Left cardiac atrium (tissue), 4 donors: ENCODE data around the gene BMERB1. TPM values are rescaled to one million over a fixed set of nuclear protein-coding genes. Genes with fewer than 3 reads are reported as not detected.

ENCODE experiments used
- ATAC-seq, 2 donors: fragments of 200-7000 bp; cut with Tn5 transposase; one replicate each; pipeline ENCODE4 v1.9.1; 2020; ENCODE audit warnings: mild to moderate bottlenecking in 2 of 2, moderate library complexity in 2 of 2
- DNase-seq: peaks from one replicate; pipeline ENCODE4 v3.0.0-alpha.2; 2020
- intact Hi-C, 2 donors: fragments of 100-400 bp; cut with DNase I; formaldehyde crosslinking; loops; one replicate each; pipeline versions ENCODE4 v1.14.1 to v1.15.1; 2022 to 2023
- total RNA-seq, 2 donors: library from RNA; stranded (reverse); fragmentation: NEBNext Ultra II Directional; extraction: Animal tissue kit (Norgen Biotek cat#: 25700); gene quantifications; one replicate each; pipeline ENCODE4 v1.2.1, GENCODE V29; 2021
- donor health status: DM: no; HTN: yes; CAD: no.
- donor health status: DM: no; HTN: yes; CAD: no; lungs with severe emphysema.
- donor health status: DM: yes; HTN: yes; CAD: no.
- donor health status: Dilated cardiomyopathy.

The BMERB1 gene
- total RNA-seq, 2 donors from 2014 or later = 50.0 to 74.3 TPM

GRCh38 chr16:15487336-15488284 is 53.2 kb downstream of the BMERB1 start:
- intact Hi-C loops = no loop called here
- no peak for ATAC-seq
- no peak for DNase-seq

DNA sequence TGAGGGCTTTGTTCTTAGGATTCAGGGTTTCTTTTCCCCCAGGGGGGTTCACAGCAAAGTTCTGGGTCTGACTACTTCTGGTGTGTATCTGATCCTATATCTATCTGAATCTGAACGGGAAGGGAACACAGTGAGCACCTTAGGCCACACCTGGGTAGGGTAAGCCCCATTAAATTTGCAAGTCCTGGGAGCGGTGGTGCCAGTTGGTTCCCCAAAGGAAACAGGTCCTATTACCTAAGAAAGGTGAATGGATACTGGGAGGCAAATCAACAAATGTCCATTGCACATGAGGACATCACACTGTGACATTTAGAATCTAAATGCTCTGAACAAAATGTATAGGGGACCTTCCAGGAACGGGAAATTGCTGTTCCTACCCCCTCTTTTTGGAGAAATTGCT is 54.6 kb downstream of the BMERB1 start:
- ATAC-seq (no peak), DNase-seq (no peak)
- intact Hi-C loops = no loop called here

- no peak for ATAC-seq
- intact Hi-C loops = no loop called here
- DNase-seq = no peak
These were observed 55.8 kb downstream of the BMERB1 start for GRCh38 chr16:15490123-15490711.

GRCh38 chr16:15491411-15491810 is 57.0 kb downstream of the BMERB1 start:
- ATAC-seq = no peak
- no peak for DNase-seq
- intact Hi-C loops = no loop called here

DNA sequence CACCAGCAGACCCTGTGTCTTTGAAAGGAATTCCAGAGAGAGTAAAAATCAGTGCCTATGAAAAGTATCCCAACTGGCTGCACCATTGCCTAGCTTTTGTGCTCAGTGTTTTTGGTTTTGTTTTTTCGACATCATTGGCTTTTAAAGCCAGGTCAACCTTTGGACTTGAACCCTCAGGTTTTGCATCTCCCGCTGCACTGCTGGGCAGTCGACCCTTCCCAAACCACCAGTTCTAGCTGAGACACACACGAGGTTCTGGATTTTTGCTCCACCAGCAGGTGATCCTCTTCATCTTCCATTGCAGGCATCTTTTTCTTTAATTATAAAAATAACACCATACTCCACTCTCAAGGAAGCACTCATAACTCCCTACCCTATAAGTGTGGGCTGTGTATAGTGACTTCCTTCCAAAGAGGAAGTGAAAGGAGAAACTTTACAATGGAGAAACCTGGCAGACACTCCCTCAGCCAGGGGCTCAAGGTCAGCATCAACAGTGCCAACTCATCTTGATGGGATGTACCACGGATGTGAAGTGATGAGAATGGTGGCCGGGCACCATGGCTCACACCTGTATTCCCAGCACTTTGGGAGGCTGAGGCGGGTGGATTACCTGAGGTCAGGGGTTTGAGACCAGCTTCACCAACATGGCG is 57.8 kb downstream of the BMERB1 start:
- intact Hi-C loops = no loop called here
- ATAC-seq (no peak), DNase-seq (no peak)

GRCh38 chr16:15493466-15494180 is 59.2 kb downstream of the BMERB1 start:
- DNase-seq (no peak), ATAC-seq (peak in 1 of 2 donors; percentile 4)
- intact Hi-C loops = no loop called here

DNA sequence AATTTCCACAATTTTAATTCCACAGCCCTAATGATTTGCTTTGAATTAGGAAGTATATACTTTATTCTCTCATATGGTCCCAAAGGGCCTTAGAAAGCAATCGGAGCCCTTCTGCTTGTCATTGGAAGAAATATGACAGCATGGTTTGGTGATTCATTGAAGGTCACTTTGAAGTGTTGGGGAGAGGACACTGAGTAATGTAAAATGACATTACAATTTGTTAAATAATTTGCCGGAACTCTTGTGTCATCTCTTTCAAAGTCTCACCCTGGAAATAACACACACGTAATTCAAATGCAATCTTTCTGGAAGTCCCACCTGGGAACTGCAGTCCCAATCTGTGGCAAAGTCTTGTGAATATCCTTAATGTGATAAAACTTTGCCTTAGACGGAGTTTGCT is 59.8 kb downstream of the BMERB1 start:
- intact Hi-C loops = no loop called here
- ATAC-seq (no peak), DNase-seq (no peak)

GRCh38 chr16:15495898-15496297 is 61.5 kb downstream of the BMERB1 start:
- DNase-seq (no peak), ATAC-seq (no peak)
- intact Hi-C loops = no loop called here

DNA sequence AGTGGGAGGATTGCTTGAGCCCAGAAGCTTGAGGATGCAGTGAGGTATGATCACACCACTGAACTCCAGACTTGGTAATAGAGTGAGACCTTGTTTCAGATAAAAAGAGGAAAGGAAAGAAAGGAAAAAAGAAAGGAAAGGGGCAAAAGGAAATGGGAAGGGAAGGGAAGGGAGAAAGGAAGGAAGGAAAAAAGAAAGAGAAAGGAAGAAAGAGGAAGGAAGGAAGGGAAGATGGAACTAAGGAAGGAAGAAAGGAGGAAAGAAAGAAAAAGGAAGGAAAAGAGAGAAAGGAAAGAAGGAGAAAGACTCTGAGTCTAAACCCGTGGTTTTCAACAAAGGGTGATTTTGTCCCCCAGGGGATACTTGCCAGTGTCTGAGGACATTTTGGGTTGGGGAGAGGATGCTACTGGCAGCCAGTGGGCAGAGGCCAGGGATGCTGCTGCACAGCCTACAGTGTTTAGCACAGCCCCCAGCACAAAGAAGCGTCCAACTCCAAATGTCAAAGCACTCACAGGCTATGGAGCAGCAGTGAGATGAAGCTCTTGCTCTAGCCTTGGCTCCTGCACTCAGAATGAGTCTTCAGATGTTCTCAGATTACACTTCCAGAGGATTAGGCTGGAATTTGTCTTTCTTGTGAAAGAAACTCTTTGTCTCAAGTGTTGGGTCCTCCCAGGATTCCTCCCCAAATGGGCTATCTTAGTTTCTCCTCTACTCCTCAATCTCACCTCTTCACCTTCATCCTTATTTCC is 64.2 kb downstream of the BMERB1 start:
- intact Hi-C loops = no loop called here

GRCh38 chr16:15502041-15502725 is 67.8 kb downstream of the BMERB1 start:
- DNase-seq = peak; percentile 39
- intact Hi-C loops = no loop called here
- ATAC-seq = peak in 1 of 2 donors; percentile 64

More for the DNA sequence above, 64.2 kb downstream of the BMERB1 start:
- ATAC-seq (no peak), DNase-seq (no peak)

- intact Hi-C loops = no loop called here
- no peak for ATAC-seq
- DNase-seq = no peak
These were observed 72.1 kb downstream of the BMERB1 start for GRCh38 chr16:15506441-15506840.

DNA sequence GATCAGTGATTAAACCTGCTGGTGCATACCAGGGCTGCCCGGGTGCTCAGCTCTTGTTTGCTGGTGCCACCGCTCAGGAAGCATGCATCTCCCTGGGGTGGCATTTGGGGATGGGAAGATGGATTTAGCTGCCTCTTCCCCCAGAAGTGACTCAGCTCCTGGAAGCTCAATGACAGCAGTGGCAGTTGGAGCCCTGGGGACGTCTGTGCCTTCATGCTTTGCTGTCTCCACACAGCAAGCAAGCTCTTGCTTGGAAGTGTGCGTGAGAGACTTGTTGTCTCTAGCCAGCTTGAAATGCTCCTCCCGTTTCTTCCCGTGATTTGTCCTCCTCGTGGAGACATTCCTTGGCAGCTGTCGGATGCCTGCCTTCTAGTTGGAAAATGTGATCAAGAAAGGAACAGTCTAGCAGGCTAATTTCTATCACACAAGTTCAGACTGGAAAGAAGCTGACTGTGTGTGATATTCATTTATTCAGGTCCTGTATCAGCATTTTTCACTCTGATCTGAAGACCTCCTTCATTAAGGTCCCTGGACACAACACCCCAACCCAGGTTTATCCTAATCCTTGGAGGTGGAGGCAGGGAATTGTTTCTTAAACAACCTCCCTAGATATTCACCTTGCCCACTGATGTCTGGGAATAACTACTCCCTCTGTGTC is 73.0 kb downstream of the BMERB1 start:
- DNase-seq (peak; percentile 45), ATAC-seq (peak; percentile 27 to 73)
- intact Hi-C loops = no loop called here

- intact Hi-C loops = no loop called here
These were observed 73.7 kb downstream of the BMERB1 start for GRCh38 chr16:15507959-15508627.

GRCh38 chr16:15509051-15509592 is 74.7 kb downstream of the BMERB1 start:
- no peak for DNase-seq
- no peak for ATAC-seq
- intact Hi-C loops = no loop called here

More at GRCh38 chr16:15507959-15508627, 73.7 kb downstream of the BMERB1 start:
- no peak for DNase-seq
- ATAC-seq = no peak

DNA sequence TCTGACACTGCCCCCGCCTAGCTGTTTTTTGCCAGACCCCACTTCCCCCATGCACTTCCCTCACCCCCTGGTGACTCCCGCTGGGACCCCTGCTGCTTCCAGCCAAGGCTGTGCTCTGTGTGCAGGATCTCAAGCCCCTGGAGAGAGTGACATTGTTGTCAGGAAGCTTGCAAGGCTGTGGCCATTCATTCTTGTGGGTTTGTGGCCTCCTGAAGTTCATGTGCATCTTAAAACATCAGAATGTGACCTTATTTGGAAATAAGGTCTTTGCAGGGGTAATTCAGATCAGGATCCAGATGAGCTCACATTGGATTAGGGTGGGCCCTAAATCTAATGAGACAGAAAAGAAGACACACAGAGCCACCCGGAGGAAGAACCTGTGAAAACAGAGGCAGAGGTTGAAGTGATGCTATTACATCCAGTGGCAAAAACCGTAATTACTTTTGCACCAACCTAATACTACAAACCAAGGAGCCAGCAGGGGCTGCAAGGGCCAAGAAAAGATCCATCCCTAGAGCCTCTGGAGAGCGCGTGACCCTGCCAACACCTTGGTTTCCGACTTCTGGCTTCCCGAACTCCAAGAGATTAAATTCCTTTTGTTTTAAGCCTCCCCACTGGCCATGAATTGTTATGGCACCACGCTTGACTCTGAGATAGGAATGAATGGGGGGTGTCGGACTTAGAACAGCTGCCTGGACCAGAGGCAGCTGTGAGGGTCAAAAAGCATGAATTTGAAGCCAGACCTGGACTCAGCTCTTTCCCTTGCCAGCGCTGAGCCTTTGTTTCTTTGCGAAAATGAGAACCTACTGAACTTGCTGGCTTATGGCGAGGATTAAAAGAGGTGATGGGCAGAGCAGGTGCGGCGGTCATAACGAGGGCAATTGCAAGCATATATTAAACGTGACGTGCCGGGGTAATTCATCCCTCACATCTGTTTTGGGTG is 75.5 kb downstream of the BMERB1 start:
- intact Hi-C loops = no loop called here
- no peak for DNase-seq
- no peak for ATAC-seq

DNA sequence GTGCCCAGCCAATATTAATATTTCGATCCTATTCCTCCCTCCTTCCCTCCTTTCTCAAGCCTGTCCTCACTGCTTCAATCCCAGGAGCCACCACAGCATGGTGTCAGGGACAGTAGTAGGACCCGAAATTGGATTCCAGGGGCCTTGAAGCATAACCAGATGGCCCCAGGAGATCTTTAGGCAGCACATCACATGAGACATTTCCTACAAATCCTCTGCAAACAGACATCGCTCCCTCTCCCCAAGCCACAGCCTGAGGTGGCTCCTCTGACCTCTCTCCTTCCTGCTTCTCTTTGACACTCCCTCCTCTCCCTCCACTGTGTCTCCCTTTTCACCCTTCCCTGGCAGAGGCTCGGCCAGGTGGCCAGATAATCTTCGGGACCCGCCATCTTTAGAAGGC is 76.6 kb downstream of the BMERB1 start:
- ATAC-seq (no peak), DNase-seq (no peak)
- intact Hi-C loops = no loop called here
